GM04504 (cell line): ENCODE data around the gene SLC45A3.
A peak's percentile ranks its signal among the peaks of the same experiment; 100 is the strongest.

ENCODE experiments used
- DNase-seq: peaks from one replicate; pipeline ENCODE4 v3.0.0-alpha.2; 2012; ENCODE audit warnings: low read depth

The SLC45A3 gene

GRCh38 chr1:205610036-205610435 lies 70.3 kb downstream of the SLC45A3 start:
- peak; percentile 18 for DNase-seq
